HUES64 (cell line): ENCODE results near the gene PIAS1.
"Not testable (repeated sequence)": the region's sequence is repeated elsewhere in the genome, so short reads cannot be mapped to it uniquely, and the experiment has no call there.

Experiments used
- H3K27ac ChIP-seq: 2 replicates; pipeline ENCODE4 v1.7.0; 2013; ENCODE audit warnings: low read depth, low read length, inconsistent platforms
- H3K27me3 ChIP-seq: 2 replicates; pipeline ENCODE4 v1.6.1; 2013; ENCODE audit warnings: mild to moderate bottlenecking, low read length; ENCODE audit not compliant: insufficient read depth
- H3K36me3 ChIP-seq: 2 replicates; pipeline ENCODE4 v1.6.1; 2013; ENCODE audit warnings: mild to moderate bottlenecking, low read length; ENCODE audit not compliant: insufficient read depth
- H3K4me1 ChIP-seq: 2 replicates; pipeline ENCODE4 v1.6.1; 2013; ENCODE audit warnings: mild to moderate bottlenecking, low read length, moderate library complexity; ENCODE audit not compliant: insufficient read depth
- H3K4me3 ChIP-seq: 2 replicates; pipeline ENCODE4 v1.5.1; 2013; ENCODE audit warnings: mild to moderate bottlenecking, low read length, moderate library complexity
- H3K9ac ChIP-seq: 2 replicates; pipeline ENCODE4 v1.6.1; 2013; ENCODE audit warnings: mild to moderate bottlenecking, low read depth, low read length
- H3K9me3 ChIP-seq: 2 replicates; pipeline ENCODE4 v1.6.1; 2013; ENCODE audit warnings: low read depth, low read length; ENCODE audit not compliant: insufficient read depth
- WGBS: fragments of 150-250, 120-280 bp; methylation state at CpG from one replicate; pipeline ENCODE4 v1.1.7; 2013; ENCODE audit warnings: missing lambda C conversion rate; 5-methylcytosine and 5-hydroxymethylcytosine counted together

PIAS1 gene

DNA sequence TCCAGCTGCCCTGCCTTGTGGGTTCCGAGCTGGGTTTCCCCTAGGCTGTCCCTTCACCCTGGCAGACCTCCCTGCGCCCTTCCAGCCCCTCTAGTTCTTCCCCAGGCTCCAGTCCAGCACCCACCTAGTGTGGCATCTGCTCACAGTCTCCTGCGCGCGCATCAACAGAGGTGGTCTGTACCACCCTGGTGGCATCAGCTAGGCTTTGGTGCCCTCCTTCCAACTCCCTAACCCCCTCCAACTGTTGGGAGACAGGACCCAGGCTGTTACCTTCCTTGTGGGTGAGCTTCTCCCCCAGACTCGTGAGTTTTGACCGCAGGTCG lies 143.0 kb downstream of the PIAS1 start:
- WGBS: 96% methylated on average over 8 of the region's 8 CpGs
- peaks cover 20% of the 10 kb centered on the region for H3K36me3 ChIP-seq
- H3K9me3 ChIP-seq: no peaks in the 10 kb centered on the region

DNA sequence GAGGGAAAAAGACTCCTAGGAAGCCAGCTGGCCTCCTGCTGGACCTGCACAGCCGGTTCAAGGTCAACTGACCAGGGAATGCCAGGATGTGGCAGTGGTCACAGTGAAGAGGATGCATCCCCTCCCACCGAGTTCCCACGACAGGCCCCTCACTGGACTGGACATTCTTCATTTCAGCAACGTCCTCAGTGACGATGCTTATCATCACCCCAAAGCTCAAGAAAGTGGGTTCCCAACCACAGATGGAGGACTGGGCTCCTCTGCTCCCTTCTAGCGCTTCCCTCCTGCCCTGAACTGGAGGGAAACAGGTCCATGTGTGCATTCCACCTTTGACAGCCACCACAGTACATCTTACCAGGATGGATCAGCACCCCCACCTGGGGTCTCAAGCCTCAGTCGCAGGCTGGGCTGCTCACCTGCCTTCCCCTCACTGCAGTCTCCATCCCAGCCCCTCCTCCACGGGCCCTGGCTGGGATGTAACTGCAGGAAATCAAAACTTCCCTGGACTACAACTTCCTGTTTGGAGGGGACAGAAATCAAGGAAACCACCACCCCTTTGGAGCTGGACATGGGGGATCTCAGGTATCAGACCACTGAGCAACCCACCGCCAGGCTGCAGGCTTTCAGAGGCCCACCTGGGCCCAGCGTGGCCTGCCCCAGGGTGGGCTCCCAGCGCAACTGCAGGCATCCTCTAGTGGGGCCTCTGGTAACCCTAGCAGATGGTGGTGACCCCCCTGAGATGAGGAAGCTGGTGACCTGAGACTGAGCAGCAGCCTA lies 143.7 kb downstream of the PIAS1 start:
- Histone ChIP-seq H3K9ac (no peak overlapping the region), H3K27me3 (no peaks in the 10 kb centered on the region), H3K4me1 (peaks cover 18% of the 10 kb centered on the region), H3K4me3 (no peak overlapping the region), H3K9me3 (no peaks in the 10 kb centered on the region), H3K36me3 (peaks cover 12% of the 10 kb centered on the region), H3K27ac (no peak overlapping the region)
- WGBS: 93% methylated on average over 11 of the region's 11 CpGs

More for the DNA sequence above, 143.0 kb downstream of the PIAS1 start:
- H3K9ac ChIP-seq: no peak overlapping the region
- peaks cover 16% of the 10 kb centered on the region for H3K4me1 ChIP-seq
- no peak overlapping the region for H3K27ac ChIP-seq
- no peak overlapping the region for H3K4me3 ChIP-seq
- H3K27me3 ChIP-seq: no peaks in the 10 kb centered on the region

DNA sequence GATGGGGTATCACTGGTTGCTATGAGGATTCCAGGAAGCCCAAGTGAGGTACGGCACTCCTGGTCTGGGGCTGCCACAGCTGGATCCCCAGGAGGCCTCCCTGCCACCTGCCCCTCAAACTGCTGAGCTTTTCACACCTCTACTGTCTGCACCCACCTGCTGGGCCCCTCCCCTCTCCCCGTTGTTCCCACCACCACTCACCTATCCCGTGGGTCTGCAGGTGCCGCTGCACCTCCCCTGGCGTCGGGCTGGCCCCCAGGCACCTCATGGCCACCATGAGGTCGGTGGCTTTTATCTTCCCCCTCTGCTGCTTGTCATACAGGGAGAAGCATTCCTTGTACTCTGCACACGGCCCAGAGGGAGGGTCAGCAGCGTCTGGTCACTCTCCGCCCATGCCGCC lies 145.2 kb downstream of the PIAS1 start:
- WGBS: 59% methylated on average over 11 of the region's 11 CpGs
- H3K9ac ChIP-seq: no peak overlapping the region
- no peak overlapping the region for H3K4me3 ChIP-seq
- no peaks in the 10 kb centered on the region for H3K9me3 ChIP-seq
- no peak overlapping the region for H3K27ac ChIP-seq
- H3K27me3 ChIP-seq: no peaks in the 10 kb centered on the region
- H3K36me3 ChIP-seq: no peaks in the 10 kb centered on the region; the same call in 1 of the 2 replicates
- peaks cover 18% of the 10 kb centered on the region for H3K4me1 ChIP-seq

DNA sequence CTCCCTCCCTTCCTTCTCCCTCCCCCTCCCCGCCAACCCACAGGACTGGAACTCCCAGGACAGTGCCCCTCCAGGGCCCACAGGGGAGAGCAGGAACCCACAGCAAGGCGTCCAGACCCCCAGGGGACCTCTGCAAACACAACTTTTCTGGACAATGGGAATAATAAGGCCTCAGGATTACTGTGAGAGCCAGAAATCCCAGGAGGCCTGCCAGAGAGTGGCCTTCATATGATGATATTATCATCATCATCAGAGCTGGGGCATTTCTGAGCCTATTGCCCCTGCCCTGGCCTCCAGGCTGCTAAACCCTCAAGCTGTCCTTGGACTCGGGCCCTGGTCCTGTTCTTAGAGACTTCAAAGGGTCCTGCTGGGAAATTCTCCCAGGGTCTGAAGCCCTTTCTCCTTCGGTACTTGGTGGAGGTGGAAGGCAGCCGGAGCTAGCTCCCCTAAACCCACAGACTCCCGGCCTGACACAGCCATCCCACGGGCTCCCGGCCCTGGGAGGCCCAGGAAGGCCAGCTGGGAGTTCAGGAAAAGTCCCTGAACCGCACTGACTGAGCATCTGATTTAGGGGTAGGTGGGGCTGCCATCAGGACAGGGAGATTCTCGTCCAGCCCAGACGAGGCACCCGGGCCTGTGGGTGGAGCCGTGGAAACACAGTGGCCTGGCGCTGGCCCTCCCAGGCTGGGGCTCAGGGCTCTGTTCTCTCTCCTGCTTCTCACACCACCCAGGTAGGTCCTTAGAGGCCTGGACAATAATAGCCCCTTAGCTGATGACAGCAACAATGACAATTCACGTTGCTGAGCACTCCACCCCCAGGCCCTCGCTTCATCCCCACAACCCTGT lies 146.1 kb downstream of the PIAS1 start:
- Histone ChIP-seq H3K27ac (no peak overlapping the region), H3K4me3 (no peak overlapping the region), H3K9ac (no peak overlapping the region), H3K36me3 (no peaks in the 10 kb centered on the region; the same call in 1 of the 2 replicates), H3K4me1 (peaks cover 20% of the 10 kb centered on the region), H3K27me3 (no peaks in the 10 kb centered on the region), H3K9me3 (no peaks in the 10 kb centered on the region)
- 68% methylated on average over 15 of the region's 16 CpGs for WGBS

DNA sequence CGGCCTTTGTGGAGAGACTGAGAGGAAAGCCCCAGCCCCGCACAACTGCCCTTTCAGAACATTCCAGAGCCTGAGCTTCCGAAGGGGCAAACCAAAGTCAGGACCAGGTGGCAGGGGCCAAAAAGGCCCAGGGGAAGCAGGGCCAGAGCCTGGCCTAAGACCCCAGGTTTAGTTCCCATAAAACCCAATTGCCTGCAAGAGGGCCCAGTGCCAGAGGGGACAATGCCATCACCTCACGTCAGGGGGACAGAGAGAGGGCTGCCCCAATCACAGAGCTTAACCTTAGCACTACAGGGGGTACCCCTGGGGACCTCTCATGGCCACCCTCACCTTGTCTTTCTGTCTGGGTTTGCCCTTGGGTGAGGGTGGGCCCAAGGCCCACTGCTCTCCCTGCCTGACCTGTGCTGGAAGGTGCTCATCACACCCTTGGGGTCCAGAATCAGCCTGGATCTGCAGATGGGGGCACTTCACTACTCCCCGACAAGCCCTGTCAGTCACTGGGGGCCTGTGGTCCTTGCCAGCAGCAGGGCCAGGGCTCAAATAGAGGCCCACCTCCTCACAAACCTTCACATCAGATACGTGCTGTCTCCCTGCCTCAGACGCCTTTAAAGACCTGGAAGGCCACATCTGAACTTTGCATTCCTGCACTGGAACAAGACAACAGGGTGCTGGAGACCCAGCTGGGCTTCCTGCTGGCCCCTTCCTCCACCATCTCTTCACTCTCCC lies 147.2 kb downstream of the PIAS1 start:
- Histone ChIP-seq H3K27ac (0 out of 2 replicates have a peak overlapping the region, but pooled peaks have one; percentile 12), H3K36me3 (no peaks in the 10 kb centered on the region; the same call in 1 of the 2 replicates), H3K9ac (no peak overlapping the region), H3K9me3 (no peaks in the 10 kb centered on the region), H3K27me3 (no peaks in the 10 kb centered on the region), H3K4me1 (peaks cover 31% of the 10 kb centered on the region), H3K4me3 (no peak overlapping the region)
- 71% methylated on average over 7 of the region's 7 CpGs for WGBS

DNA sequence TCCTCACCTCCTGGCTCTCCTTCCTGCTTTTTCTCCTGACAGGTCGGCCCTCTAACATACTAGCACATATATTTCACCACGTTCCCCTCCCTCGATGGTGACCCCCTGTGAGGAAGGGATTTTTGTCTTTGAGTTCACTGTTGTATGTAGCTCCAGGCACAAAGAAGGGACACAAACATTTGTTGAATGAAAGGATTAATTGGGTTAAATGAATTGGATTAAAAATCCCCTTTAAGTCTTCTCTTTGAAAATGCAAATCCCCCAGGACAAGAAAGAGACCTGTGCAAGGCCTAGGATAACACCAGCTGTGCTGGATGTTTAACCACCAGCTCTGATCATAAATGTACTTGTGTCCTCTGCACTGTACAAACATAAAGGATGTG lies 147.8 kb downstream of the PIAS1 start:
- no peaks in the 10 kb centered on the region for H3K27me3 ChIP-seq
- no peak overlapping the region for H3K4me3 ChIP-seq
- no peak overlapping the region for H3K27ac ChIP-seq
- H3K36me3 ChIP-seq: no peaks in the 10 kb centered on the region; the same call in 1 of the 2 replicates
- no peak overlapping the region for H3K9ac ChIP-seq
- no peaks in the 10 kb centered on the region for H3K9me3 ChIP-seq
- H3K4me1 ChIP-seq: peaks cover 36% of the 10 kb centered on the region
- WGBS: 37% methylated on average over 3 of the region's 3 CpGs

DNA sequence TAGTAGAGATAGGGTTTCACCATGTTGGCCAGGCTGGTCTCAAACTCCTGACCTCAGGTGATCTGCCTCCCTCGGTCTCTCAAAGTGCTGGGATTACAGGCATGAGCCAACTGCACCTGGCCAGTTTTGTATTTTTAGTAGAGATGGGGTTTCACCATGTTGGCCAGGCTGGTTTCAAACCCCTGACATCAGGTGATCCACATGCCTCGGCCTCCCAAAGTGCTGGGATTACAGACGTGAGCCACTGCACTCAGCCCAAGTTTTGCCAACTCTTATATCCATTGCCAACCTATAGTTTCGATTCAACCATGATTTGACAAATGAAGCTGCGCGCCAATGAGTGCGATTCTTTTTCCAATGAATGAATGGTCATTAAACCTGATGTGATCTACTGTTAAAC lies 148.9 kb downstream of the PIAS1 start:
- H3K27me3 ChIP-seq, H3K36me3 ChIP-seq, H3K9me3 ChIP-seq: not testable (repeated sequence)

DNA sequence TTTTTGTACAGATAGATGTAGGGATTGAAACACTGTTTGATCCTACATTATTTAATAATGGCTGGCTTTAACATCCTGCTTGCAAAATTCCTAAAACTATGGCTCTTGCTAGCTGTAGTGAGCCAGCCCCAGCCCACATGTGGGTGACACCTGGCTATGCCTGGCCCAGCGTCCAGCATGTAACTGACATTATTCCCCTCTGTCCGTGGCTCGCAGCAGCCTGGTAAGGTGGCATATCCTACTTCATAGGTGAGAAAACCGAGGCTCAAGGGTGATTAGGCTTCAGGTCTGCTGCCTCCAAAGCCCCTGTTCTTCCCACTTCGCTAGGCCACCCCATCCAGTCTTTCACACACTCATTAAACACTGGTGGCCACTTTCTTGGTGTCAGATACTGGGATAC lies 149.4 kb downstream of the PIAS1 start:
- Histone ChIP-seq H3K27me3 (no peaks in the 10 kb centered on the region), H3K9me3 (no peaks in the 10 kb centered on the region), H3K36me3 (no peaks in the 10 kb centered on the region; the same call in 1 of the 2 replicates), H3K4me3 (no peak overlapping the region), H3K27ac (no peak overlapping the region), H3K4me1 (peaks cover 37% of the 10 kb centered on the region), H3K9ac (no peak overlapping the region)
- WGBS: 94% methylated on average over 5 of the region's 5 CpGs

More for the DNA sequence above, 148.9 kb downstream of the PIAS1 start:
- H3K9ac ChIP-seq, H3K4me3 ChIP-seq, H3K27ac ChIP-seq: not testable (repeated sequence)
- H3K4me1 ChIP-seq: peaks cover 37% of the 10 kb centered on the region
- WGBS: 97% methylated on average over 7 of the region's 7 CpGs

DNA sequence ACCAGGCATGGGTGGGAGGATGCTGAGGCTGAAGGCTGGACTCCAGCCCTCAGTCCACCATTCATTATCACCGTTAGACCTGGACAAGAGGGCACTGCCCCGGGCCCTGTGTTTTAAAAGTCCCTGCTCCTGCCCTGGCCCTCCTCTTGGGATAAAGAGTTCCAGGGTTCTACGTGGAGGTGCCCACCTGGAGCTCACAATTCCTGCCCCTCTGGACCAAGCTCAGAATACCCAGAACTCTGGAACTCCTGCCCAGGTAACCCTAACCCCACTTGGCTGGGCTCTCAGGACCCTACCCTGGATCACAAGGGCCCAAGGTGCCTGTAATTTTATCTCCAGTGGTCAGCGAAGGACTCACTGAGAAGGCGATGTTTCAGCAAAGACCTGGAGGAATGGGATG lies 149.8 kb downstream of the PIAS1 start:
- H3K9me3 ChIP-seq: no peaks in the 10 kb centered on the region
- H3K4me3 ChIP-seq: no peak overlapping the region
- H3K27ac ChIP-seq: no peak overlapping the region
- no peaks in the 10 kb centered on the region for H3K27me3 ChIP-seq
- H3K9ac ChIP-seq: no peak overlapping the region
- H3K36me3 ChIP-seq: no peaks in the 10 kb centered on the region; the same call in 1 of the 2 replicates
- 94% methylated on average over 5 of the region's 5 CpGs for WGBS
- H3K4me1 ChIP-seq: peaks cover 37% of the 10 kb centered on the region

DNA sequence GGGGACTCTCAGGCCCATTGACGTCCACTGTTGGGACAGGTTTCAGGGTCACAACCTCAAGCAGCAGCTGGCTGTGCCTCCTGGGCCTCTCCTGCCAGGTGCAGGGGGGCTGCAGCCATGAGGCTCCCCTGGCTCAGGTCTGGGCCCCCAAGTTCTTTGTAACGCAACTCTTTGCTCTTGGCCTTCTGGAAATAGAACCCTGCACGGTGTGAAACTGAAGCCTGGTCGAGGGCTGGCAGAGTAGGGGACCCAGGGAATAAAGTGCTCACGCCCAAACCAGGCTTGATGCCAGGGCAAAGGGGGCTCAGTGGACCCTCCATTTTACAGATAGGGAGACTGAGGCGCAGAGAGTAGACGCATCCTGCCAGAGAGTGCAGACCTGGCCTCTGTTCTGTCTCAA lies 150.2 kb downstream of the PIAS1 start:
- Histone ChIP-seq H3K9me3 (no peaks in the 10 kb centered on the region), H3K4me1 (peaks cover 37% of the 10 kb centered on the region), H3K9ac (no peak overlapping the region), H3K27ac (no peak overlapping the region), H3K36me3 (no peaks in the 10 kb centered on the region; the same call in 1 of the 2 replicates), H3K4me3 (no peak overlapping the region), H3K27me3 (no peaks in the 10 kb centered on the region)
- 96% methylated on average over 7 of the region's 7 CpGs for WGBS
